Endothelial cell of umbilical vein (primary cell): Measurements from ENCODE around the gene WDR89.

Experiments used
- CTCF ChIP-seq, 2 donors: IDR thresholded peaks; 1 replicate in 1 of 2; 2 replicates in 1 of 2; pipeline ENCODE4 v1.5.1; 2011; ENCODE audit warnings: low read length in 2 of 2, mild to moderate bottlenecking in 2 of 2, moderate library complexity in 2 of 2, control low read depth in 1 of 2, inconsistent platforms in 1 of 2, low read depth in 1 of 2; ENCODE audit not compliant: insufficient read depth in 1 of 2; ENCODE audit errors: extremely low read depth in 1 of 2
- EZH2 ChIP-seq: IDR thresholded peaks from 2 replicates; pipeline ENCODE4 v1.6.1; 2012; ENCODE audit warnings: borderline replicate concordance, low read depth, mild to moderate bottlenecking, moderate library complexity, low read length, inconsistent platforms; ENCODE audit not compliant: severe bottlenecking
- FOS ChIP-seq: IDR thresholded peaks from 2 replicates; pipeline ENCODE4 v1.6.1; 2011; ENCODE audit warnings: mild to moderate bottlenecking, low read length, moderate library complexity, borderline replicate concordance; ENCODE audit not compliant: insufficient read depth
- JUN ChIP-seq: IDR thresholded peaks from 2 replicates; pipeline ENCODE4 v1.6.1; 2011; ENCODE audit warnings: borderline replicate concordance, low read depth; ENCODE audit not compliant: insufficient read length, insufficient read depth
- MYC ChIP-seq: IDR thresholded peaks from one replicate; pipeline ENCODE4 v1.6.1; 2011; ENCODE audit warnings: mild to moderate bottlenecking, low read depth, low read length
- POLR2A ChIP-seq: IDR thresholded peaks from 2 replicates; pipeline ENCODE4 v1.6.1; 2012; ENCODE audit warnings: low read depth, mild to moderate bottlenecking, control low read depth, low read length
- POLR2AphosphoS5 ChIP-seq: IDR thresholded peaks from 2 replicates; pipeline ENCODE4 v1.6.1; 2012; ENCODE audit warnings: low read depth, mild to moderate bottlenecking, control low read depth, low read length, moderate library complexity; ENCODE audit not compliant: insufficient read depth

- no peak for TF ChIP-seq CTCF (IDR thresholded peaks at IDR 0.05; ENCODE audit: extremely low read depth in 1 of 2, insufficient read depth in 1 of 2, low read depth in 1 of 2, low read length in 2 of 2)
- TF ChIP-seq POLR2AphosphoS5, result no peak
- no peak for TF ChIP-seq POLR2A
- no peak for TF ChIP-seq EZH2
- TF ChIP-seq FOS, result no peak
- TF ChIP-seq JUN, result no peak
- TF ChIP-seq MYC, result no peak
Observed at GRCh38 chr14:63662776-63663175, 21.1 kb upstream of the WDR89 start.
